OCI-LY3 (cell line): ENCODE results near the gene REPS1.

Experiments used
- CTCF ChIP-seq: fragments of 200-600, 300-600 bp; sonication (generic); IDR thresholded peaks from 2 replicates; pipeline ENCODE4 v1.5.1; 2014; ENCODE audit warnings: antibody characterized with exemption, low read length, low read depth
- EZH2phosphoT487 ChIP-seq: fragments of 200-600 bp; shearing (Covaris generic); IDR thresholded peaks from 2 replicates; pipeline ENCODE4 v1.6.1; 2018; ENCODE audit warnings: antibody characterized with exemption, mixed run types, low read depth

GRCh38 chr6:138964012-138964411, 24.0 kb downstream of the REPS1 start:
- TF ChIP-seq CTCF = no peak
- no peak for TF ChIP-seq EZH2phosphoT487
